Neuronal stem cell (in vitro differentiated cells): ENCODE data around the gene PTPN11.
A peak's percentile ranks its signal among the peaks of the same experiment; 100 is the strongest.

Source experiments
- DNase-seq: peaks from one replicate; pipeline ENCODE4 v3.0.0-alpha.2; 2013; ENCODE audit warnings: low spot score
- H2AFZ ChIP-seq: one replicate; pipeline ENCODE4 v1.6.1; 2013; ENCODE audit warnings: mild to moderate bottlenecking, low read length, inconsistent platforms
- H2AK5ac ChIP-seq: 2 replicates; pipeline ENCODE4 v1.6.1; 2013; ENCODE audit warnings: low read depth, mild to moderate bottlenecking, inconsistent platforms, low read length, moderate library complexity, mixed read lengths
- H2BK120ac ChIP-seq: 2 replicates; pipeline ENCODE4 v1.6.1; 2013; ENCODE audit warnings: low read depth, mild to moderate bottlenecking, inconsistent platforms, low read length, moderate library complexity, mixed read lengths
- H2BK12ac ChIP-seq: one replicate; pipeline ENCODE4 v1.6.1; 2013; ENCODE audit warnings: low read length, inconsistent platforms
- H2BK15ac ChIP-seq: 2 replicates; pipeline ENCODE4 v1.6.1; 2013; ENCODE audit warnings: mild to moderate bottlenecking, low read length, inconsistent platforms, mixed read lengths
- H2BK5ac ChIP-seq: one replicate; pipeline ENCODE4 v1.6.1; 2013; ENCODE audit warnings: inconsistent platforms, mild to moderate bottlenecking, low read length, moderate library complexity
- H3K14ac ChIP-seq: one replicate; pipeline ENCODE4 v1.6.1; 2013; ENCODE audit warnings: low read length, inconsistent platforms
- H3K18ac ChIP-seq: 2 replicates; pipeline ENCODE4 v1.6.1; 2013; ENCODE audit warnings: low read length, inconsistent platforms
- H3K23ac ChIP-seq: 2 replicates; pipeline ENCODE4 v1.6.1; 2013; ENCODE audit warnings: low read depth, mild to moderate bottlenecking, mixed read lengths, low read length, inconsistent platforms; ENCODE audit not compliant: poor library complexity
- H3K27ac ChIP-seq: replicated peaks from 3 replicates; pipeline ENCODE4 v1.5.1; 2013; ENCODE audit warnings: low read length, inconsistent platforms
- H3K27me3 ChIP-seq, 3 experiments: 2 replicates each; pipeline ENCODE4 v1.6.1; 2013; ENCODE audit warnings: low read length in 3 of 3, mild to moderate bottlenecking in 2 of 3, inconsistent platforms in 1 of 3, low read depth in 1 of 3, mixed read lengths in 1 of 3, moderate library complexity in 1 of 3; ENCODE audit not compliant: control insufficient read depth in 3 of 3, insufficient read depth in 3 of 3
- H3K36me3 ChIP-seq, 2 donors: replicated peaks in 1 of 2; 2 replicates each; pipeline ENCODE4 v1.6.1; 2013; ENCODE audit warnings: low read length in 2 of 2; ENCODE audit not compliant: control insufficient read depth in 2 of 2, insufficient read depth in 2 of 2
- H3K4ac ChIP-seq: 2 replicates; pipeline ENCODE4 v1.6.1; 2013; ENCODE audit warnings: inconsistent platforms, mild to moderate bottlenecking, low read length, moderate library complexity
- H3K4me1 ChIP-seq, 2 donors: 1 replicate in 1 of 2; 2 replicates in 1 of 2; pipeline ENCODE4 v1.6.1; 2013; ENCODE audit warnings: low read length in 2 of 2, low read depth in 1 of 2; ENCODE audit not compliant: control insufficient read depth in 2 of 2, insufficient read depth in 1 of 2
- H3K4me2 ChIP-seq: one replicate; pipeline ENCODE4 v1.6.1; 2013; ENCODE audit warnings: mild to moderate bottlenecking, low read length, inconsistent platforms; ENCODE audit not compliant: insufficient read depth, poor library complexity, severe bottlenecking
- H3K4me3 ChIP-seq, 2 donors: 2 replicates each; pipeline ENCODE4 v1.5.1; 2013; ENCODE audit warnings: low read length in 2 of 2, mild to moderate bottlenecking in 2 of 2, inconsistent platforms in 1 of 2, moderate library complexity in 1 of 2
- H3K79me1 ChIP-seq: one replicate; pipeline ENCODE4 v1.6.1; 2013; ENCODE audit warnings: low read depth, mild to moderate bottlenecking, inconsistent platforms, low read length, moderate library complexity
- H3K9ac ChIP-seq: one replicate; pipeline ENCODE4 v1.6.1; 2013; ENCODE audit warnings: mild to moderate bottlenecking, low read depth, low read length, inconsistent platforms; ENCODE audit not compliant: poor library complexity
- H3K9me3 ChIP-seq, 2 donors: replicated peaks in 1 of 2; 2 replicates each; pipeline versions ENCODE3 to v1.6.1; 2013; ENCODE audit warnings: low read length in 2 of 2, mild to moderate bottlenecking in 2 of 2, inconsistent platforms in 1 of 2, low read depth in 1 of 2, mixed read lengths in 1 of 2, moderate library complexity in 1 of 2; ENCODE audit not compliant: control insufficient read depth in 2 of 2, insufficient read depth in 1 of 2
- H4K8ac ChIP-seq: one replicate; pipeline ENCODE4 v1.6.1; 2013; ENCODE audit warnings: low read depth, mild to moderate bottlenecking, inconsistent platforms, low read length, moderate library complexity
- H4K91ac ChIP-seq: one replicate; pipeline ENCODE4 v1.6.1; 2013; ENCODE audit warnings: low read length, low read depth, mild to moderate bottlenecking, inconsistent platforms; ENCODE audit not compliant: poor library complexity
- WGBS, 2 donors: extraction: QIAGEN DNeasy Blood & Tissue Kit; methylation state at CpG; one replicate each; pipeline ENCODE4 v1.1.7; 2013; ENCODE audit warnings: missing lambda C conversion rate in 2 of 2, mixed read lengths in 1 of 2; ENCODE audit not compliant: insufficient read length in 2 of 2, insufficient replicate concordance in 1 of 2; ENCODE audit errors: extremely low coverage in 2 of 2; 5-methylcytosine and 5-hydroxymethylcytosine counted together

The PTPN11 gene

GRCh38 chr12:112375105-112375504 is 43.6 kb upstream of the PTPN11 start:
- Histone ChIP-seq H3K4me1 (no peaks in the 10 kb centered on the region), H3K14ac (no peak overlapping the region), H3K27me3 (no peaks in the 10 kb centered on the region), H3K27ac (no peak overlapping the region), H3K4me2 (no peak overlapping the region), H2BK15ac (no peak overlapping the region), H2AFZ (no peak overlapping the region), H3K4ac (no peak overlapping the region), H4K8ac (no peak overlapping the region), H2AK5ac (no peak overlapping the region), H3K23ac (no peak overlapping the region), H3K9ac (no peak overlapping the region), H3K18ac (no peak overlapping the region), H3K4me3 (no peak overlapping the region), H2BK5ac (no peak overlapping the region), H2BK120ac (no peak overlapping the region), H4K91ac (no peak overlapping the region), H3K9me3 (peaks cover 0 to 9% of the 10 kb centered on the region in 2 donors), H3K36me3 (peaks cover 0 to 4% of the 10 kb centered on the region in 2 donors), H3K79me1 (peaks cover 4% of the 10 kb centered on the region), H2BK12ac (no peak overlapping the region)
- DNase-seq = no peak
- no CpG with 5 or more reads among the region's 5 CpGs for WGBS, 2 donors

DNA sequence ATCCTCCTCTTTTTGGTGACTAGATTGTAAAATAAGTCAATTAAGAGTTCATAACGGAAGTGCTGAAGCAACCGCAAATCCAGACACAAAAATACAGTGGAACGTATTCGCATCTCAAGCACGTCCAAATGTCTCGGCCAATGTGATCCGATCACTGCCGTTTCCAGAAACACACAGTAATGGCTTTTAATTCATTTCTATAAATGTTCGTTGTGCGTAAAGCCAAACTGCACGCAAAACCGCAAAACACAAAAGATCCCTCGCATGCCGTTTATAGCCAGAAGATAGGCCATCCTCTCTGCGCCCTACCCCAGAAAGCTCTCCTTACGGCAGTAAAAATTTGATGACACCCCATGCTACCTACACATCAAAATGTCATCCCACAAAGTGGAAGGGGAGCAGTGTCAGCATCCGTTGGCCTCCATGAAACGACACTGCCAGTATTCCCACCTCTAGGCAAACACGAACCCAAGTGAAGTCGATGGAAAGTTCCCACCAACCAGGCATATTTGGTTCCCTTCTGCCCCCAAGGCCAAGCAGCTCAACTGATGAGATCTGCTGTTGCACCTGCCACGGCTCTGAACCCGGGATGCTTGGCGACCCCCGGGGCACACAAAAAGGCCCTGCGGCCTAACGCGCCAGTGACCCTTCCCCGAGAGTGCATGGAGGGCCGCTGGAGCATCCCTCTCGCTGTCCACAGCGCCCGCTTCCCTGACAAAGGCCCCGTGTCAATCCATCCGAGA is 37.9 kb upstream of the PTPN11 start:
- no peak overlapping the region for H3K23ac ChIP-seq
- peak overlapping the region; percentile 65 for H3K9ac ChIP-seq
- no peak overlapping the region for H2BK12ac ChIP-seq
- peaks cover 2% of the 10 kb centered on the region for H3K79me1 ChIP-seq
- peak overlapping the region; percentile 57 to 90 for H3K4me3 ChIP-seq
- no peak overlapping the region for H2BK5ac ChIP-seq
- H3K4ac ChIP-seq = no peak overlapping the region
- H2AFZ ChIP-seq = peak overlapping the region; percentile 99
- no peak overlapping the region for H2BK15ac ChIP-seq
- H3K27me3 ChIP-seq = no peaks in the 10 kb centered on the region
- peak overlapping the region; percentile 93 for H3K18ac ChIP-seq
- peaks cover 4 to 5% of the 10 kb centered on the region in 2 donors for H3K4me1 ChIP-seq
- H4K8ac ChIP-seq = no peak overlapping the region
- DNase-seq = no peak
- no CpG with 5 or more reads among the region's 34 CpGs for WGBS, 2 donors
- H3K9me3 ChIP-seq = no peaks in the 10 kb centered on the region
- no peak overlapping the region for H2AK5ac ChIP-seq
- peak overlapping the region; percentile 66 for H3K4me2 ChIP-seq
- no peak overlapping the region for H3K27ac ChIP-seq
- no peak overlapping the region for H2BK120ac ChIP-seq
- peak overlapping the region; percentile 78 for H3K14ac ChIP-seq
- H3K36me3 ChIP-seq = no peaks in the 10 kb centered on the region
- H4K91ac ChIP-seq = no peak overlapping the region

DNA sequence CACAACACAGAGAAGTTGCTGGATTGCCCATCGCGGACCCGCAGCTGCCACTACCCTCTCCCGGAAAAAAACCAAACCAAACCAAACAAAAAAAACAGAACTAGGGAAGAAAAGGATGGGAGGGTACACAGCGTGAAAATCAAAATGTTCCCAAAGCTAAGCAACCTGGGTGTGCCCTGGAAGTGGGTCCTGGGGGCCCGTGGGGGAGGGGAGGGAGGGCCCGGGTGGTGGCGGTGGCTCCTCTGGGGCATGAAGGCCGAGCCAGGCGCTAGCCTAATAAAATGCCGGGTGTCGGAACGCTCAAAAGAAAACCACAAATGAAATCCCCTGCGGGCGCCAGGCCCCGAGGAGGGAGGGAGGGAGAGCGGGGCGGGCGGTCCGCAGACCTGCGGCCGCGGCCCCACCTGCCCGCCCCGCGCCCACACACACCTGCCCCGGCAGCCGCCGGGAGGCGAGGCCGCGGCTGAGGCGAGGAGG is 37.3 kb upstream of the PTPN11 start:
- Histone ChIP-seq H4K8ac (no peak overlapping the region), H2BK5ac (no peak overlapping the region), H4K91ac (no peak overlapping the region), H3K36me3 (no peaks in the 10 kb centered on the region), H2BK15ac (no peak overlapping the region), H3K4ac (no peak overlapping the region), H3K27ac (peak overlapping the region; percentile 82), H3K4me2 (peak overlapping the region; percentile 66), H3K14ac (peak overlapping the region; percentile 94), H3K18ac (peak overlapping the region; percentile 93), H2AFZ (peak overlapping the region; percentile 99), H3K4me1 (peaks cover 4 to 5% of the 10 kb centered on the region in 2 donors), H2BK120ac (no peak overlapping the region), H2AK5ac (peak overlapping the region; percentile 70), H3K9me3 (no peaks in the 10 kb centered on the region), H3K23ac (peak overlapping the region; percentile 96), H3K27me3 (no peaks in the 10 kb centered on the region), H2BK12ac (no peak overlapping the region), H3K9ac (peak overlapping the region; percentile 90), H3K79me1 (peaks cover 2% of the 10 kb centered on the region), H3K4me3 (peak overlapping the region; percentile 57 to 90)
- no peak for DNase-seq
- no CpG with 5 or more reads among the region's 33 CpGs for WGBS, 2 donors

DNA sequence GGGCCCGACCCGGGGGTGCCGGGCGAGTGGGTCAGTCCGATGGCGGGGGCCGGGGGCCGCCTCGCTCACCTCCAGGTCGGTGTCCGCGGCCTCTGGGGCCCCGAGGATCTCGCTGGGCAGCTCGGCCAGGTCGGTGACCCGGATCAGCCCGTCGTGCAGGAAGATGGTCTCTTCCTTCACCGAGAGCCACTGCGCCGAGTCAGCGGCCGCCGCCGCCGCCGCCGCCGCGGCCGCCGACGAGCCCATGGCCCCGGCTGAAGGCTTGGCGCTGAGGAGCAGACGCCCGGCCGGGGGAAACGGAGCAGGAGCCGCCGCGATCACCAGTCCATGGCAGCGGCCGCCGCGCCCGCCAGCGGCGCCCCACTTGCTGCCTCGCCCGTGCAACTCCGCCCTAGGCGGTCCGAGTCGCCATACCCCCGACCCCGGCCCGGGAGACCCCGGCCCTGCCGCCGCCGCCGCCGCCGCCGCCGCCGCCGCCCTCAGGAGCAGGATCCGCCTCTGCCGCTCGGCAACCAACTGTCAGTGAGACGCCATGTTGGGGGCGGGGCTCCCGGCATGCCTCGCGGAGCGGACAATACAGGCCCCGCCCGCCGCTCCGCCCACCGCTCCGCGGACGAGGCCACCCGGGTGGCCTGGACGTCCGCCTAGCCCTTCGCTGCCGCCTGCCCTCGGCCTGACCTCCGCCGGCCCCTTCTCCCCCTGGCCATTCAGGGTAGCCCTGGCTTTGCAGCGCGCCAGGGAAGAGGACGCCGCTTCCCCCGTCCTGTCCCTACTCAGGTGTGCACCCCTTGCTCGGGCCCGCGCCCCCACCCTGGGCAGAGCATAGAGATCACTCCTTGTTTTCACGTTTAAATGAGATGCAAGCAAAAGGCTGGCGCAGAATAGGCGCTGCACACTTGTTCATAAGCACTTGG is 36.6 kb upstream of the PTPN11 start, which contains the start of gene HECTD4:
HECTD4 (minus strand) TSS at position 549 of the 914 bp plus-strand sequence; CDS start at position 246, 303 bp downstream.
- peak within 1 kb of the TSS; percentile 82 for H3K27ac ChIP-seq

More for the DNA sequence above, 36.6 kb upstream of the PTPN11 start, which contains the start of gene HECTD4:
- no peak within 1 kb of the TSS for H2BK120ac ChIP-seq
- H4K91ac ChIP-seq = no peak within 1 kb of the TSS
- H2BK12ac ChIP-seq = peak within 1 kb of the TSS; percentile 58
- H3K14ac ChIP-seq = peak within 1 kb of the TSS; percentile 94
- H3K18ac ChIP-seq = peak within 1 kb of the TSS; percentile 93
- H3K4me1 ChIP-seq = peaks cover 4 to 6% of the 10 kb centered on the region in 2 donors
- WGBS, 2 donors = no CpG with 5 or more reads among the region's 106 CpGs
- no peaks in the 10 kb centered on the region for H3K36me3 ChIP-seq
- peak within 1 kb of the TSS; percentile 70 for H2AK5ac ChIP-seq
- H3K4me2 ChIP-seq = peak within 1 kb of the TSS; percentile 66
- H3K23ac ChIP-seq = peak within 1 kb of the TSS; percentile 96
- H2BK5ac ChIP-seq = no peak within 1 kb of the TSS
- H3K9ac ChIP-seq = peak within 1 kb of the TSS; percentile 90
- H2BK15ac ChIP-seq = no peak within 1 kb of the TSS
- no peaks in the 10 kb centered on the region for H3K9me3 ChIP-seq
- H4K8ac ChIP-seq = peak within 1 kb of the TSS; percentile 65
- H3K79me1 ChIP-seq = peaks cover 2% of the 10 kb centered on the region
- no peak within 1 kb of the TSS for H3K4ac ChIP-seq
- peak; percentile 94 for DNase-seq
- no peaks in the 10 kb centered on the region for H3K27me3 ChIP-seq
- H2AFZ ChIP-seq = peak within 1 kb of the TSS; percentile 99
- peak within 1 kb of the TSS; percentile 57 to 90 for H3K4me3 ChIP-seq
